MM.1S (cell line): Measurements from ENCODE around the gene DENND1A.
A peak's percentile ranks its signal among the peaks of the same experiment; 100 is the strongest.

Experiments used
- CTCF ChIP-seq: fragments of 300-600 bp; sonication (generic); IDR thresholded peaks from 2 replicates; pipeline ENCODE4 v1.5.1; 2016; ENCODE audit warnings: antibody characterized with exemption, low read length, mixed read lengths
- EZH2phosphoT487 ChIP-seq: fragments of 300-600 bp; sonication (generic); IDR thresholded peaks from 2 replicates; pipeline ENCODE4 v1.6.1; 2018; ENCODE audit warnings: antibody characterized with exemption, low read length

DNA sequence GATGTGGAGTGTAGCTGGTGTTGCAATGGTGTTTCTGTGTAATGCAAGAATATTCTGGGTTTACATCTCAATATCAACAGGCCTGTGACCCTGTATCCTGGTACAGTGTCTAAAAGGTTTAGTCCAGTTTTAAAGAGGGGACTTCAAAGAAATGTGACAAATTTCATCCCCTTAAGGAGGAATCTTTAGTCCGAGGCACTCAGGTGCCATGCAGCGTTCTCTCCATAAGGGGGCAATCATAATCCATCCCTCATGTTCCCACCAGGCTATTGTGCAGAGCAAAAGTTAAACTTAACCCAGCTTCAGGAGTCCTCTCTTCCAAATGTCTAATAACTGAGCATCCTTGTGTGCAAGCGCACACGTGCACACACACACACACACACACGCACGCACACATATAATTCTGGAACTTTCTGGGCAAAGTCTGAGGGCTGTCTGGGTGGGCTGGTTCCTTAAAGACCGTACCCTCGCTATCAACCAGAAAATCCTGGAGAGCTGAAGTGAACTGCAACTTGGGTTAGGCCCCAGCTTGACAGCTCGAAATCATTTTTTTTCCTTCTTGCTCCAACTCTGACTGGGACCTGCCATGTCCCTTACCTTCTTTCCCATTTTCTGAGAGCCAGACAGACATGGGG, 527.9 kb downstream of the DENND1A start:
- peak; percentile 56 for TF ChIP-seq CTCF
- no peak for TF ChIP-seq EZH2phosphoT487
